Fibroblast of skin of left biceps (primary cell): ENCODE results near the gene AVPR1A.
"Not testable (repeated sequence)": the region's sequence is repeated elsewhere in the genome, so short reads cannot be mapped to it uniquely, and the experiment has no call there.

Experiments
- DNase-seq, 2 experiments: peaks; one replicate each; pipeline ENCODE4 v3.0.0-alpha.2; 2013; ENCODE audit warnings: low read depth in 2 of 2

AVPR1A gene

DNA sequence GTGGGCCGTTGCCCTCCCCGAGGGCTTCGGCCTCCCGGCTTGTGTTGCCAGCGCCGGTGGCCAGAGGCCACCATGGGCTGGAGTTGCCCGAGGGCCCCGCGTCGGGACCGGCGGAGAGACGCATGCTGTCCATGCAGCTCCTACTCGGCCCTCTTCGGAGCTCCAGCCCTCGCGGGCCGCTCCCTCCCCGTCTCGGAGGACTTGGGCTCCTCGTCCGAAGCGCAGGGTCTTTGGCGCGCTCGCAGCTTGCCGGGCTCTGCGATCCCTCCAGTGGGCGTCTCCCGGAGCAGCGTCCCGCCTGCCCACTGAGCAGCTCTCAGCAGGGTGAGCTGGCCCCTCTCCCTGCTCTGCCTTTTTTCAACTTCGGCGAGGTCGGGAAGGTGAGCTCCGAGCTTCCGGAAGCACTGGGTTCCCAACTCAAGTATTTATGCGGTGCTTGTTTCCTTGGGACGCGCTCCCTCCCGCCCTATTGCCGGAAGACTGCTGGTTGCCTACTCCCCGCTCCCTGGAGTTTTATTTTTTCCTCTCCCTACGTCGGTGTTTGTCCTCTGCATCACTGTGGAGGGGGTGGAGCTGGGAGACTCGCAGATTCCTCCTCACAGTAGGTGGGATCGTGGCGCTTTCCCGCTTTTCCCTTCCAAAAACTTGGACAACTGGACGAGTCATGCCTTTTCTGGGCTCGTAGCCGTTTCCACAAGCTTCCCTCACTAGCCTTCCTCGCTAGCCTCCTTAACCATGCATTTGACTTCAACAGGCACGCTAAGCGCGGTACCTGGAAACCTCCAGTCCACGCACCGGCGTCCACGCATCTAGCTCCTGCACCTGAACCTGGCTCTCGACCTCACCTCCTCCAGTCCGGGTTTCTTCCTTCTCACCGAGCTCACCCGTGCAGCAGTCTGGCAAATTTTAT lies at the start of gene AVPR1A:
Gene AVPR1A (minus strand): TSS at position 489 of the 910 bp plus-strand sequence. CDS start 365 bp downstream, at position 124.
- DNase-seq, result no peak

DNA sequence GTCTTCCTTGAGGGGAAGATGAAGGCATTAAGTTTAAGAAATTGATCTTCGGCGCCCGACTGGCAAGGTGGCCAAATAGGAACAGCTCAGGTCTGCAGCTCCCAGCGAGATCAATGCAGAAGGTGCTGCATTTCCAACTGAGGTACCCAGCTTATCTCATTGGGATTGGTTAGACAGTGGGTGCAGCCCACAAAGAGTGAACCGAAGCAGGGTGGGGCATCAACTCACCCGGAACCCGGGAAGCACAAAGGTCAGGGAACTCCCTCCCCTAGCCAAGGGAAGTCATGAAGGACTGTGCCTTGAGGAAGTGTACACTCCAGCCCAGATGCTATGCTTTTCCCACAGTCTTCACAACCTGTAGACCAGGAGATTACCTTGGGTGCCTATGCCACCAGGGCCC lies 45.2 kb upstream of the AVPR1A start:
- DNase-seq, result no peak

DNA sequence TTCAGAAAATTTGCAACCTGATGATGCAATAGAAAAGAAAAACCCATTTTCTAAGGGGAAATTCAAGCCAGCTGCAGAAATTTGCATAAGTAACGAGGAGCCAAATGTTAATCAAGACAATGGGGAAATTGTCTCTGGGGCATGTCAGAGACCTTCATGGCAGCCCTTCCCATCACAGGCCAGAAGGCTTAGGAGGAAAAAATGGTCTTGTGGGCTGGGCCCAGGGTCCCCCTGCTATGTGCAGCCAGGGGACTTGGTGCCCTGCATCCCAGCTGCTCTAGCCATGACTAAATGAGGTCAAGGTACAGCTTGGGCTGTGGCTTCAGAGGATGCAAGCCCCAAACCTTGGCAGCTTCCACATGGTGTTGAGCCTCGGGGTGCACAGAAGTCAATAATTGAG lies 28.2 kb upstream of the AVPR1A start:
- DNase-seq, result no peak

DNA sequence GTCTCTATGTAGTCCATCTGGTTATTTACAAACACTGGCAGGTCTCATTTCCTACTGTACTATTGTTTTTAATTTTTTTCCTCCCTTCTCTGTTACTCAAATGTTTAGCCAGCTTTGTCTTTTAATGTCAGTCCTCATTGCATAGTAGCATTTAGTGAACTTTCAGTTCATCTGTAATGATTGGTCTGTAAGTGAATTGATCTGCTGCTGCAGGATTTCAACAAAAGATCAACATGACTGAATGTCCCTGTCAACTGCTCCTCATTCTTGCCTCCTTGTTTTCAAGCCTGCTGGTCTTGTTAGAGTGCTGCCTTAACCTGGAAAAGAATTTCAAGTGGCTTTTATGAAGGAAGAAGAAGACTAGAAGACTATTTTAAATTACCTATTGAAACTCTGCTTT lies 19.3 kb upstream of the AVPR1A start:
- DNase-seq, result no peak

DNA sequence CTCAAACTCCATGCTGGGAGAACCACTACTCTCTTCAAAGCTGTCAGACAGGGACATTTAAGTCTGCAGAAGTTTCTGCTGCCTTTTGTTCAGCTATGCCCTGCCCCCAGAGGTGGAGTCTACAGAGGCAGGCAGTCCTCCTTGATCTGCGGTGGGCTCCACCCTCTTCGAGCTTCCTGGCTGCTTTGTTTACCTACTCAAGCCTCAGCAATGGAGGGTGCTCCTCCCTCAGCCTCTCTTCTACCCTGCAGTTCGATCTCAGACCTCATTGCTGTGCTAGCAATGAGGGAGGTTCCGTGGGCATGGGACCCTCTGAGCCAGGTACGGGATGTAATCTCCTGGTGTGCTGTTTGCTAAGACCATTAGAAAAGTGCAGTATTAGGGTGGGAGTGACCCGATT lies 16.7 kb upstream of the AVPR1A start:
- DNase-seq, result not testable (repeated sequence)

DNA sequence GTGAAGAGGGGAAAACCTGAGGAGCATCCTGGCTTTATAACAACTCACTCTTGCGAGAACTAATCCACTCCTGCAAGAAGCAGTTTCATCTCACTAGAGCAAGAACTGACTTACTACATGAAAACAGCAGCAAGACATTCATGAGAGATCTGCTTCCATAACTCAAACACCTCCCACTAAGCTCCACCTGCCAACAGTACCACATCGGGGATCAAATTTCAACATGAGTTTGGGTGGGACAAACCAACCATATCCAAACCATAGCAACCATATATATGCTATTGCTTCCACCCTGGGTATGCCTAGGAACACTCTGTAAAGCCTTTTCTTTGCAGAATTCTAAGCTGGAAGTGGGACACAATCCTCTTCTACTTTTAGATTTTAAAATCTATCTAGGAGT lies 13.9 kb upstream of the AVPR1A start:
- no peak for DNase-seq

DNA sequence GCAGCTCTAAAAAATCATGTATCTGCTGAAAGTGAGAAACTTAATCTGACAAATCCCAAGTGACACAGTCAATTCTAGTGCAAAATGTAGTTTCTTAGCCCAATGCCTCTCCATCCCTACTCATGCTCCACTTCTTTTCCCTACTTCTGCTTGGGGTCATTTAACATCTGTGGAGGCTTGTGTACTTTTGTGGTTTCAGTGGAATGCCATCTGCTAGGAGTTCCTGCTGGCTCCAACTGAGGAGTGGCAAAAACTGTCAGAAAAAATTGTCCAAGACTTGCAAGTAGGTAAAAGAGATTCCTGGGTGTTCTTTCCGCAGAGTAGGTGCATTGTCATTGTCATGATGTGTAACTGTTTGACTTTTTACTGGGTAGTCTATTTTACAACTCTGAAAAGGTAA lies 12.5 kb upstream of the AVPR1A start:
- DNase-seq, result no peak

DNA sequence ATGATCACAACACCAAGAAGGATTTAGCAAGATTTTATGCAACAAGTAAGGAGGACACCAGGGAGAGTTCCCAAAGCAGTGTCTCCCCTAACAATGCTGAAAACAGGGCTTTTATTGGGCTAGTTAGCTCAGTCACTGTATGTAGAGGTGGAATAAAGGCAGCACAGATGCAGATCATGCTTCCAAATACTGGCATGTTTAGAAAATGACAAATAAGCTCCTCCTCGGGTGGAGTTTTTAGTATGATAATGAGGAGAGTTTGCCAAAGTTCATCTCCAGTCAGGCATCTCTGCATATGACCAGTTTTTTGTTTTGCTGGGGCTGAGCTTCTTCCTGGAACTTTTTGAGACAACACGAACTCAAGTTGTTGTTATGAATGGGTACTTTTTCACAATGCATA lies 4.4 kb upstream of the AVPR1A start:
- DNase-seq, result no peak

DNA sequence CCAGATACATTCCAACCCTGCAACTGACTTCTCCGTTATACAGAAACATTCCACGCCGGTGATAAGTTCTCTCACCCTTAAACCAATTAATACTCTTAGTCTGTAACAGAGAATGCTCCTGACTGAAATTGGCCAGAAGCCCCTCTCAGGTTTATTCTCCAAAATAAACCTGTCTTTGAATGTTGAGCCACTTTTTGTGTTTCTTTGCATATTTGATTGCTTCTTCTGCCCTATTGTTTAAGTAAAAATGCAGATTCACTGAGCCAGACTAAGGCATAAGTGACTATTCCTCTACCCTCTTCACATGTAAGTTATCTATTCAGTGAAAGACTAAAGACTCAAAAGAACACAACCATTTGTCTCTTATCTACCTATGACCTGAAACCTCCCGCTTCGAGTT lies 3.6 kb upstream of the AVPR1A start:
- no peak for DNase-seq

DNA sequence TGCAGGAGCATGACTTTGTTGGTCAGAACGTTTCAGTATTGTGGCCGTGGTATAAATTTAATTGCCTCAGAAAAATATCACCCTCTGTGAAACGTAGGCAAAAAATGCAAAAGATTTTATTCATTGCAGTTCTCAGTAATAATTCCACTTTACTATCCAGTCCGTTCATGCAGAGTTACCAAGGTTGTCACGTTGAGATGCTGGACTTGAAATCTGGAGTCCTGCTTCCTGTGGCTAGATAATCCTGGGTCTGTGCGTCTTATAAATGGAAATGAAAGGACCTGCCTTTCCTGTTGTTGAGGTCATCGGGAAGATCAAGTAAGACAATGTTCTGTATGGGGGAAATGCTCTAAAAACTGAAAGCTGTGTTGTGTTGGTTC lies 1.3 kb upstream of the AVPR1A start:
- no peak for DNase-seq

DNA sequence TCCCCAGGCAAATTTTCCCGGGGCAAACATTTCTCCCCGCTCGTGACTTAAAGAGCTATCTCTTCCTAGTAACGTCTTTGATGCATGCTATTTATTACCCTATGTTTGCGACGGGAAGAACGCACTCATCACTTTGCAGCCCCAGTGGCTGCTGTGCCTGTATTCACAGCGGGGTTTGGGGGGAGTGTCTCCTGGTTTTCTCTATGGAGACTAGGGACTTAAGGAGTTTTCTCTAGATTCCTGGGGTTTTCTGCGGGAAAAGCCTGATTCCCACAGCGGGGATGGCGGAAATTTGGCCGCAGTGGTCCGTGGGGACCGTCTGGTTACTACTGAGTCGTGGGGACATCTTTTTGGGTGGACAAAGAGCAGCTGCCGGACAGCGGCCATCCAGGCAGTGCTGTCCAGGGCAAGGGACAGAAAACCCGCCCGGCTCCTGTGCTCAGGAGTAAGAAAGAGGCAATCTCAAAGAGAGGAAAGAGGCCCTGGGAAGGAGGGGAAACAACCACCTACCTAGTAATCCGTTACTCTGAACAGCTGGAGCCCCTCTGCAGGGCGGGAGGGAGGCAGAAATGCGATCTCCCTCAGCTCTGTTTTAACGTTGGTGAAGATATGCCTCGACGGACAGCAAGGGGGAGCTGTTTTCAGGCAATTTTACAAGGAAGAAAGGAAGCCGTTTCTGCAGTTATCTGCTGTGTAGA lies 771 bp upstream of the AVPR1A start:
- DNase-seq, result no peak

DNA sequence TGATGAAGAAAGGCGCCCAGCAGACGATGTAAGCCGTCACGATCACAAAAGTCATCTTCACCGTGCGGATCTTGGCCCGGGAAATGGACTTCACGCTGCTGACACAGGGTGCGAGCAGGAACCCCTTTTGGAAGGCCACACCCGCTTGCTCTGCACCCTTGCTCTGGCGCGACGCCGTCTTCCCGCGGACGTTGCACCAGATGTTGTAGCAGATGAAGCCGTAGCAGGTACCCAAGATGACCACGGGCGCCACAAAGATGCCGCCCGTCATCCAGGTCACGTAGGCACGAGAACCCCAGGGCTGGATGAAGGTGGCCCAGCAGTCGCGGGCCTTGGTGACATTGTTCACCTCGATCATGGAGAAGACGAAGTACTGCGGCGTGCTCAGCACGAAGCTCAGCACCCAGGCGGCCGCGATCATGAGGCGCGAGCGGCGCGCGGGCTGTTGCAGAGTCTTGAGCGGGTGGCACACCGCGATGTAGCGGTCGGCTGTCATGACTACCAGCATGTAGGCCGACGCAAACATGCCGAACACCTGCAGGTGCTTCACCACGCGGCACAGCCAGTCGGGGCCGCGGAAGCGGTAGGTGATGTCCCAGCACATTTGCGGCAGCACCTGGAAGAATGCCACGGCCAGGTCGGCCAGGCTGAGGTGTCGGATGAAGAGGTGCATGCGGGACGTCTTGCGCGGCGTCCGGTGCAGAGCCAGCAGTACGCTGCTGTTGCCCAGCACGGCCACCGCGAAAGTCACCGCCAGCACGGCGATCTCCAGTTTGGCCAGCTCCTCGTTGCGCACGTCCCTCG lies 890 bp downstream of the AVPR1A start:
- DNase-seq, result no peak

DNA sequence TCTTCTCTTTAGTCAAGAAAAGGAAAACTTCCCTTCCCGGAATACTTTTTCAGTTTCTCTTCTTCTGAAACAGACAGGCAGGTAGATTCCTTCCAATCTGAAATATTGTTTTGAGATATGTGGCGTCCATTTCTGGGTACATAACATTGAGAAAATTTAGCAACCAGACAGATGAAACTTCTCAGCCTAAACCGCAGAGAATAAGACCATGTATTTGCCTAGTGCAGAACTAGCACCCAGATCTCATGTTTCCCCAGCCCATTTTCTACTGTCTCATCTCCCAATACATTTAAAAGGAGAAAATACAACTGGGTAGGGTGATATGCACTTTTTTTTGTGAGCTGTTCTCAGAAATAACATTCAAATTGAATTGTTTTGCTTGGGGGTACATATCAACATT lies 6.4 kb downstream of the AVPR1A start:
- no peak for DNase-seq

DNA sequence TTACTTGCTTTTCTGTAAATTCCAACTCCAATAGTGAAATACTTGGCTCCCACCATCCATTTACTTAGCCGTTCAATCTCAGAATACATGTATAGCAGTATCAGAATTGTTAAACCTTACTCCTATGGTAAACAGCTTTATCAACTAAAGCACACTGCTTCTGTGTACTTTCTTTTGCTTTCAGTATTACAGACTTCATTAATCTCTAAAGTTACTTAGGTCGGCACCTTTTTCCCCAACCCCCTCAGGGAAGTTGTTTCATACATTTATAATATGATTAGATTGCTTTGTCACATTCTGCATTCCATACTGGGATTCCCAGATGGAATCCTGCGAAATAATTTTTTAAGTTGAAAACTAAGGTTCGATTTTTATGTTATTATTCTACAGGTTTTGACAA lies 12.5 kb downstream of the AVPR1A start:
- DNase-seq, result no peak

DNA sequence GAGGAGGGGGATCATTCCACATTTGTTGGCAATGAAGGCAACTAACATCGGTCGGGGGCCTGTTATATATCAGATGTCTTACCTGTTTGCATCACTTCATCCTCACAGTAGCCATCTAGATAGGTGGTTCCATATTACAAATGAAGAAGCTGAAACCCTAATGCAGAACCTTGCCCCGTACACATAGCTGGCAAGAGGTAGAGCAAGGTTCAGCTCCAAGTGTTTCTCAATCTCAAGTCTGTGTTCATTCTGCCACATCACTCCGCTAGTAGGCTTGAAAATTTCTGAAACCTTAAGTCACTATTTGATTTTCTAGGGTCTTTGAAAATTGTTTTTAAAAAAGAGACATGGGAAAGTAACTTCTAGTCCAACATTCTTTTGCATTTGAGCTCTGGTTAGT lies 17.0 kb downstream of the AVPR1A start:
- DNase-seq, result no peak

DNA sequence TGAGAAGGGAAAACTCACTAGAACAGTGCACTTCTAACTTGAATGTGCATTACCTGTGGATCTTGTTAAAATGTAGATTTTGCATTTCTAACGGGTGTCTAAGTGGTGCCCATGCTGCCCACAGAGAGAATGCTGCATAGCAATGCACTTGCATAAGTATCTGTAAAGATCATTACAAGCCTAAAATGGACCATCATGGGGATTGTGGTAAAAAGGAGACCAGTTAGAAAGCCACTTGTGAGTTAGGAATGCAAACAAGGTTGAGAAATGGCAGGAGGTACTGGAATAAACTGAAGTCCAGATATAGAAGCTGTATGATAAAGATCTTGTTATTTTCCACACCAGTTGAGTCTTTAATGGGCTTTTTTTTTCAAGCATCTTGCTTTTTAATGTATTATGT lies 18.8 kb downstream of the AVPR1A start:
- no peak for DNase-seq

DNA sequence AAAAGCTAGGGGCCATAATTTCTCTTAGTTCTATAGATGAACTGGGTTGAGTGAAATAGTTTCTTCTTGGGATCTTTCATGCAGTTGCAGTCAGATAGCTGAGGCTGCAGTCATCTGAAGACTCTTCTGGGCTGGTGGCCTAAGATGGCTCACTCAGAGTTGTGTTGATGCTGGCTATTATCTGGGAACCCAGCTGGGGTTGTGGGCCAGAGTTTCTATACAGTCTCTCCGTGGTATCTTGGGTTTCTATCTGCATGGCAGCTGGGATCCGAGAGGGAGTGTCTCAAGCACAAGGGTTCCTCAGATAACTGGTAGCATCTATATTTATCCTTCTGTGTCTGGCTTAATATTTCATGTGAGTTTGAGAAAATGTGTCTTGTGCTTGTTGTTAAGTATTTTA lies 21.1 kb downstream of the AVPR1A start:
- no peak for DNase-seq

DNA sequence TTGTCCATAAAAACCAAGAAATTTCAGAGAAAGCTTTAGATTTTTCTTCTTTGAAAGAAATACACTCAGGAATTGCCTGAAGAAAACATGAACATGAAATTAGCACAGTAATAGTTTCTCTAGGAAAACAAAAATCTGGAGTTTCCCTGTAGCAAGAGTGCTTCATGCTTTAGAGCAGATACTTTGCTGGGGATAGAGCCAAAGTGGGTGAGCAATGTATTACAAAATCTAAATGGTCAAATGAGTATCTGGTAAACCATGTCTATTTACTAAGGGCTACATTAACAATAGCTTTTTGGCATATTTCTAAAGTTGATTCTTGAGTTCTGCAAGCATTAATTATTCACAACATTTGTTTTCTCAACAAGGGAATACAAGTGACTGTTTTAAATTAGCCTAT lies 26.2 kb downstream of the AVPR1A start:
- DNase-seq, result no peak

DNA sequence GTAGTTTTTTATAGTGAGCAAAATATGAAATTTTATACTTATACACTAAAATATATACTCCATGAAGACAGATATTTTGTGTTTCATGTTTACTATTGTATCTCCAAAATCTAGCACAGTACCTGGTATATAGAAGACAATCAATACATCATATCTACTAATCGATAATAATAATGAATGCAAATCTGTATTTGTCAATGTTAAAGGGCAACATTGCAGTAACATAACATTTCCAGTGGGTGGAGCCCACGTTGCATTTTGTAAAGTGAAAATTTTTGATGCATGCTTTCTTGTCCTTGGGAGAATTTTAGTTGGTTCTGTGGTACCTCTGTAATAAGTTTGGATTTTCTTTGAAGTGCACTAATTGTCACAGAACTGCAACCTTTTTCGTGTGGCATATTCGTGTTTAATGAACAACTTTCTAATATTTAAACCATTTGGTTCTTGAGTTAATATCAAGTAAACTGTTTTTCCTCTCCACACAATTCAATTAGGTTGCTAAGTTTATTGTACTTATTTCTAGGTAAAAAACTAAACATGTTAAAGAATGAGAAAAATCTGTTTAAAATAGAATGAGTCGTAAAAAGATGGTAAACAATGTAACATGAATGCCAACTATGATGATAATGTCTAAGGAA lies 47.4 kb downstream of the AVPR1A start:
- DNase-seq, result no peak

DNA sequence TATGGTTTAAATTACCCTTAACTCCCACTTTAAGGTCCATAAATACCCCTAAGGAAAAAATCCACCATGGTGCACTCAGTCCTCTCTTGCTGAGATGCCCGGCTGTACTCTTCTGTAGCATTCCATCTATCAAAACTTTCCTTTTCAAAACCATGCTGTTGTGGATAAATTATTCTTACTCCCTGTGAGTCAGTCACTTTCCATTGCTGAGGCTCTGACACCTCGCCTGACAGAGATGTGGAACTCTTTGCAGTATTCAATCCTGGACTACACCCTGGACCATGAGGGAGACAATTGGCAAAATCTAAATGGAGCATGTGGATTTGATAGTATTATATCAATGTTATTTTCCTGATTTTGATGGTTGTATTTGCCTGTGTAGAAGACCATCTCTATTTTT lies 49.1 kb downstream of the AVPR1A start:
- no peak for DNase-seq

DNA sequence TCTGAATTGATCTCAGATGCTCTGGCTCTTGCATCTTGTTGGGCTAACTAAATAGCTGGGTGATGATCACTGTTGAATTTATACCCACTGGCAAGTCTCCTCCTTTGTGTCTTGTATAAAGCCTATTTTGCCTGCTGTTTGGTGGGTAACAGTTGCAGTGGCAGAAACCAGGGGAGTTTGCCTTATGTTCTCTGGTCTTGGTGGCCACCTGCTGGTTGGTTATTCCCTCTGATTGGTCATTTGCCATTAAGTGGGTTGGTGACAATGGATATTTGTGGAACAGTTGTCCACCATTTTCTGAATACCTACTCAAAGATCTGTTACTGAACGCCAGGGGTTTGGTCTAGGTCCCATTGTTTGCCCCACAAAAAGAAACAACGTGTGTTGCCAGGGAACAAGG lies 52.1 kb downstream of the AVPR1A start:
- DNase-seq, result no peak

DNA sequence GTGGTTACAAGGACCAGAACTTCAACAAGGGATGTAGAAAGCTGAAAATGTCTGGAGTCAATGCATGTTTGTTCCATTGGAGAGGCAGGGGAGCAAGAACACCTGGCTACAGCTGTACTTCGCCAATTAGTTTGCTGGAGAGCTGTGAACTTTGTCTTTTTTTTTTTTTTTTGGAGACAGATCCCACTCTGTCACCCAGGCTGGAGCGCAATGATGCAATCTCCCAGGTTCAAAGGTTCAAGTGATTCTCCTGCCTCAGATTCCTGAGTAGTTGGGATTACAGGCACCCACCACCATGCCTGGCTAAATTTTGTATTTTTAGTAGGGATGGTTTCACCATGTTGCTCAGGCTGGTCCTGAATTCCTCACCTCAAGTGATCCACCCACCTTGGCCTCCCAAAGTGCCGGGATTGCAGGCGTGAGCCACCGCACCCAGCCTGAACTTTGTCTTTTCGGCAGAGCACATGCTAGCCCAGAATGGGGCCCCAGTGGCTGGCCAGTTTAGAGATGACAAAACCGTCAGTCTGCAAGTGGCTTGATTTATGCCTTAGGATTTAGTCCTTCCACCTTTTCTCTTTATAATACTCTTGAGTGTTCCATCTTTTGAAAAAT lies 55.5 kb downstream of the AVPR1A start:
- DNase-seq, result no peak
